Adrenal gland (tissue), 12 donors: Measurements from ENCODE around the gene SLC9A9. TPM values are rescaled to one million over a fixed set of nuclear protein-coding genes. Genes with fewer than 3 reads are reported as not detected.

Experiments used
- DNase-seq, 7 donors: peaks; one replicate each; pipeline ENCODE4 v3.0.0-alpha.2; 2019 to 2020
- H3K27ac ChIP-seq, 5 donors: fragments of 200-600 bp; sonication (generic) in 4 of 5; 1 replicate in 3 of 5; 2 replicates in 2 of 5; pipeline versions ENCODE4 v1.5.1 to v1.8.0; 2016 to 2020; ENCODE audit warnings: mild to moderate bottlenecking in 1 of 5
- H3K27me3 ChIP-seq: fragments of 200-600 bp; 2 replicates; pipeline ENCODE4 v1.8.0; 2021
- H3K36me3 ChIP-seq, 2 donors: fragments of 200-600 bp; replicated peaks in 1 of 2; 1 replicate in 1 of 2; 2 replicates in 1 of 2; pipeline versions ENCODE4 v1.5.1 to v1.8.0; 2018 to 2022
- H3K4me1 ChIP-seq, 2 donors: fragments of 200-600 bp; replicated peaks in 1 of 2; 1 replicate in 1 of 2; 2 replicates in 1 of 2; pipeline versions ENCODE4 v1.5.1 to v1.8.0; 2018 to 2021
- H3K4me3 ChIP-seq, 4 donors: fragments of 200-600 bp; sonication (generic) in 3 of 4; one replicate each; pipeline ENCODE4 v1.5.1; 2016 to 2018
- H3K9me3 ChIP-seq, 3 donors: fragments of 200-600 bp; sonication (generic) in 1 of 3; replicated peaks in 1 of 3; 1 replicate in 2 of 3; 2 replicates in 1 of 3; pipeline versions ENCODE4 v1.5.1 to v1.8.0; 2016 to 2021
- CTCF ChIP-seq, 6 experiments: fragments of 450-650 bp in 4 of 6; fragments of 200-600 bp in 2 of 6; sonication (generic) in 1 of 6; IDR thresholded peaks; 1 replicate in 5 of 6; 2 replicates in 1 of 6; pipeline versions ENCODE4 v1.5.1 to v1.8.0; 2016 to 2021; ENCODE audit warnings: antibody characterized with exemption in 6 of 6, mild to moderate bottlenecking in 2 of 6, moderate library complexity in 1 of 6
- POLR2A ChIP-seq, 2 donors: fragments of 450-650 bp; IDR thresholded peaks; one replicate each; pipeline ENCODE4 v1.6.1; 2017; ENCODE audit warnings: antibody characterized with exemption in 2 of 2, mild to moderate bottlenecking in 2 of 2, moderate library complexity in 1 of 2
- WGBS, 4 donors: extraction: QIAGEN DNeasy Blood & Tissue Kit in 2 of 4; methylation state at CpG; one replicate each; pipeline versions ENCODE4 v1.1.5 to v1.1.7; 2013 to 2017; 5-methylcytosine and 5-hydroxymethylcytosine counted together
- intact Hi-C, 2 donors: fragments of 100-400 bp; cut with DNase I; formaldehyde crosslinking; loops; one replicate each; pipeline versions ENCODE4 v1.14.1 to v1.15.0; 2022 to 2023
- polyA plus RNA-seq, 3 donors: library from polyadenylated mRNA; stranded (reverse); fragments of 200-250 nt in 2 of 3; fragments of 350-450 nt in 1 of 3; fragmentation: Illumina TruSeq in 1 of 3; extraction: RNeasy Lipid Tissue Mini Kit (QIAGEN cat#74804) in 1 of 3; gene quantifications; one replicate each; pipeline ENCODE4 v1.2.3, GENCODE V29; 2013 to 2014
- total RNA-seq, 9 donors: library from RNA; depleted of rRNA in 4 of 9; stranded (reverse); fragments of >200 nt in 4 of 9; fragments of 120-200 nt in 1 of 9; fragmentation: NEBNext Ultra II Directional in 1 of 9; extraction: Animal tissue kit (Norgen Biotek cat#: 25700) in 1 of 9; gene quantifications; one replicate each; pipeline versions ENCODE4 v1.1.0 to v1.2.4, GENCODE V29; 2013 to 2023
- donor health status: healthy with polysubstance abuse.
- donor health status: Bipolar disorder and iron deficiency.
- donor health status: DM: yes; HTN: yes; CAD: no.
- donor health status: DM: no; HTN: no; CAD: no.
- donor health status: DM: no; HTN: no; CAD: no.
- donor health status: DM: yes; HTN: yes; CAD: no.

SLC9A9 gene
- total and polyA plus RNA-seq, 12 donors = 4.2 to 23.7 (median 13.5) TPM

DNA sequence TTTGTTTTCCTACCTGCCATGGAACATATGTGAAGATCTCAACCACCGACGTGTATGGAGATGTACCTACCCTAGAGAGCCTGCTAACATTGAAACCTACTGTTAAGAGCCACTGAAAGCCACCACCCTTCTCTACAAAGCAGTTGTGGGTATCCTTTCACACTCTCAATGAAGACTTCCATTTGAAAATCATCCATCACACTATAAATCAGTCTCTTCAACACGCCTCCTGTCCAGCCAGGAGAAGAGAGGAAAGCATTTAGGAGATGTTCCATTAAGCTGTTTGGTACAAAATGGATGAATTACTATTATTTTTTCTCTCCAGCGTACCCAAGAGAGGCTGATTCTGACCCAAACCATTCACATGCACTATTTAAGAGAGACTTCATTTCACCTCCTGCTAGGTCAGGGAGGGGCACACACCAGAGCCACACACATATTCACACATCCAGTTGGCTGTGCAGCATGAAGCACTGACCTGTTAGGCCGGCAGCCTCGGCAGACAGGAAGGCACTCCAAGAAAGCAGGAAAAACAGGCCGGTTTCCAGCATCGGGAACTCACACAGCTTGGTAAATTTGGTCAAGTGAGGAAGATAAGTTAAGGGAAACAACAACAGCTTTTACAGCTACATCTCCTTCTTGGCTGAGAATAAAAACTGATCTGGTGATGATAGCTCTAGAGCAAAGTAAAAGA, 274.5 kb downstream of the SLC9A9 start:
- no peak for TF ChIP-seq POLR2A (IDR thresholded peaks at IDR 0.05)
- no peak for TF ChIP-seq CTCF (IDR thresholded peaks at IDR 0.05)
- 86 to 93% (median 88%) methylated on average over 8 of the region's 8 CpGs for WGBS, 4 donors
- H3K27me3 ChIP-seq = no peaks in the 10 kb centered on the region
- no peak overlapping the region for H3K27ac ChIP-seq
- no peaks in the 10 kb centered on the region for H3K9me3 ChIP-seq
- intact Hi-C loops = no loop called here
- no peak overlapping the region for H3K4me3 ChIP-seq
- DNase-seq = no peak
- H3K36me3 ChIP-seq = no peaks in the 10 kb centered on the region
- no peaks in the 10 kb centered on the region for H3K4me1 ChIP-seq

DNA sequence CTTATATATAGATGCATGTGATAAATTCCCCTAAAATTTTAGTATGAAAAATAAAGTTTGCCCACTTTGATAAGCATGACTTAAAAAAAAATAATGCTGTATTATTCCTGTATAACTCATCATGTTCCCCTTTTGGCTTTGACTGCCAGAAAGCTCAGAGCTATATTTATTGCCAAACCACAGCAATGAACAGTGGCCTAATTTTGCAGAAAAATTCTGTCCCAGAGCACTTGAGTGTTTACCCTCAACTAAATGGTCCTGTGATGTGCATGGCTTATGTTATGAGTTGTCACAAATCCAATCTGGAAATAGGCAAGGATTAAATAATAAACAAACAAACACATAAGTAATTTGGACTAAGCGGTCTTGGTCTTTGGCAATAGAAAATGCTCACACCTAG, 276.7 kb downstream of the SLC9A9 start:
- TF ChIP-seq CTCF (IDR thresholded peaks at IDR 0.05) (no peak), POLR2A (IDR thresholded peaks at IDR 0.05) (no peak)
- WGBS, 4 donors = 73 to 92% (median 85%) methylated on average over 1 of the region's 1 CpG

DNA sequence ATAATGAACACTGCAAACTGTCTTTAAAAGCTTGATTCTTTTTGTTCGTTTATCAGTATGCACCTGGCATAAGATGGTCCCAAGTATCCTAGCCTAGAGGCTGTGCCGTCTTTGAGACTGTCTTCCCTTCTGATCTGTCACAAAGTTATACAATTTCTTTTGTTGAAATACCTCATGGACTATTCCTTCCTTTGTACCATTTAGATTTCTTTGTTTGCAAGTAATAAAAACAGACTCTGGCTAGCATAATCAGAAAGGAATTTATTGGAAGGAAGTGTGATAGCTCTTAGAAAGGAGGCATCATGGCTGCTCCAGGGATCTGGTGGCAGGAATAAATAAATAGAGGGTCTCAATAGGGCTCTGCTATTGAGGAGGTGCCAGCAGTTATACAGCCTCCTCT, 280.4 kb downstream of the SLC9A9 start:
- no peak overlapping the region for H3K4me3 ChIP-seq
- DNase-seq = no peak
- H3K4me1 ChIP-seq = no peaks in the 10 kb centered on the region
- H3K9me3 ChIP-seq = no peaks in the 10 kb centered on the region
- 79 to 87% (median 82%) methylated on average over 2 of the region's 2 CpGs for WGBS, 4 donors
- intact Hi-C loops = no loop called here
- no peaks in the 10 kb centered on the region for H3K27me3 ChIP-seq
- H3K27ac ChIP-seq = no peak overlapping the region
- TF ChIP-seq POLR2A (IDR thresholded peaks at IDR 0.05) = no peak
- no peak for TF ChIP-seq CTCF (IDR thresholded peaks at IDR 0.05)
- no peaks in the 10 kb centered on the region for H3K36me3 ChIP-seq

More for the DNA sequence above, 276.7 kb downstream of the SLC9A9 start:
- DNase-seq = no peak
- Histone ChIP-seq H3K4me1 (no peaks in the 10 kb centered on the region), H3K27me3 (no peaks in the 10 kb centered on the region), H3K36me3 (no peaks in the 10 kb centered on the region), H3K27ac (no peak overlapping the region), H3K9me3 (no peaks in the 10 kb centered on the region), H3K4me3 (no peak overlapping the region)
- intact Hi-C loops = no loop called here

GRCh38 chr3:143565951-143566350, 282.3 kb downstream of the SLC9A9 start:
- no peak for TF ChIP-seq POLR2A (IDR thresholded peaks at IDR 0.05)
- TF ChIP-seq CTCF (IDR thresholded peaks at IDR 0.05) = no peak
- intact Hi-C loops = no loop called here

More at GRCh38 chr3:143565951-143566350, 282.3 kb downstream of the SLC9A9 start:
- Histone ChIP-seq H3K36me3 (no peaks in the 10 kb centered on the region), H3K4me1 (no peaks in the 10 kb centered on the region), H3K27me3 (no peaks in the 10 kb centered on the region), H3K27ac (no peak overlapping the region), H3K9me3 (no peaks in the 10 kb centered on the region), H3K4me3 (no peak overlapping the region)
- no peak for DNase-seq
